ENCODE data around the gene PLXNA2. TPM values are rescaled to one million over a fixed set of nuclear protein-coding genes. Genes with fewer than 3 reads are reported as not detected.

The PLXNA2 gene
- total RNA-seq, 1 experiment from 2014 or later = 0.06 TPM

DNA sequence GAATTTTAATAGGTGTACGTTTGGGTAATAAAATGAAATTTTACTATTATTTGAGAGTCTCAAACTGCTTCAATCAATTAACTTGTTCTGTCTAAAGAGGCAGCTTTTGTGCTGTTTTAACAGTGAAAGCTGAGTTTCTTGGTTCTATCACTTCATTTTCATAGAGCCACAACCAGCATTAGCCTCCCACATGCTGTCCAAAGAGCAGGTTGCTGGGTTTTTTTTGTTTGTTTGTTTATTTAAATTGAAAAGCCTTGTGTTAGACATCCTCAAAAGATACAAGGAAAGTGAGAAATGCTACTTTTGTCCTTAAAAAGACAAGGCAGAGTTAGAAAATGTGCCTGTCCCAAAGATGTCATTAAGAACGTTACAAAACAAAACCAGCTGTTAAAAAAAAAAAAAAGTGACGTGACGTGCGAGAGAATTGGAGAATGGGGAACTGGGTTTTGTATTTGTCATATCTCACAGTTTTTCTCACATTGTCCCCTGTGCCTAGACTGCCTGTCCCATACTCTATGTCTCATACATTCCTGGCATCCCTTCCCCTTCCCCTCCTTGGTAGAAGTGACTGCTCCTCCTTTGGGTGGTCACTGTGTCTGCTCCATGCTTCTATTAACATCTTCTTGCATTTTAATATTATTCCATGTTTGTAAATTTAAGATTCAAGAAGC, 270.2 kb downstream of the PLXNA2 start:
- BruUV-seq (replicated peaks) = no TSS peak
- no peak for DNase-seq (ENCODE audit: low spot score)
- Histone ChIP-seq H3K4me1 (ENCODE audit: insufficient read depth, low read length, poor library complexity, severe bottlenecking) (no peaks in the 10 kb centered on the region), H3K27ac (ENCODE audit: low read depth, low read length, poor library complexity, severe bottlenecking) (no peak overlapping the region), H3K9me3 (ENCODE audit: low read depth, low read length, poor library complexity, severe bottlenecking) (no peaks in the 10 kb centered on the region), H3K4me3 (ENCODE audit: low read depth, low read length, poor library complexity, severe bottlenecking) (no peak overlapping the region), H3K36me3 (ENCODE audit: insufficient read depth, low read length, poor library complexity, severe bottlenecking) (no peaks in the 10 kb centered on the region), H3K27me3 (replicated peaks; ENCODE audit: insufficient read depth, low read depth, low read length, poor library complexity) (peaks cover 66% of the 10 kb centered on the region)
- intact Hi-C loops (cut with micrococcal nuclease; ENCODE audit: unreplicated experiment) = no loop called here
- TF ChIP-seq CTCF (conservative IDR thresholded peaks at IDR 0.05; ENCODE audit: low read depth, low read length) = no peak
- TF ChIP-seq EZH2 (IDR thresholded peaks at IDR 0.05; ENCODE audit: borderline replicate concordance, low read depth, low read length, poor library complexity, severe bottlenecking) = no peak
- ChIA-PET POLR2A (ENCODE audit: low non-redundant PET) (no interaction called here), CTCF (interaction anchor here (0.6 kb wide), 1 partner anchor 48 kb away, joined by 4 read pairs; no protein-coding TSS in a partner anchor)

DNA sequence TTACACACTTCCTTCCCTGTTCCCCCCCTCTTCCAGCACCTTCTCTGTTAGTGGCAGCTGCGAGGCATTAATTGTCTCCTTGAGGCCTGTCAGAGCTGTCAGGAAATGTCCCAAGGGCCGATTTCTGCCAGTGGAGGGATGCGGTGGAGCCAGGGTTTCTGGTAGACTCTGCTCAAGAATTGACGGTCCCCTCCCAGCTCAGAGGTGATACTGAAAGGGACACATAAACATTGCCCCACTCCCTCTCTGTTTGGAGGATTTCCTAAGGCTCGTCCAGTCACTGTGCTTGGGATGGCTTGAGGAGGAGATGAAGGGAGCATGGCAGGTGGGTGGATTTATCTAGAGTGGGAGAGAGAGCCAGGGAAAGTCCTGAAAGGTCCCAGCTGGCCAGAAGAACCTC, 271.8 kb downstream of the PLXNA2 start:
- intact Hi-C loops (cut with micrococcal nuclease; ENCODE audit: unreplicated experiment) = no loop called here
- Histone ChIP-seq H3K4me3 (ENCODE audit: low read depth, low read length, poor library complexity, severe bottlenecking) (no peak overlapping the region), H3K27me3 (replicated peaks; ENCODE audit: insufficient read depth, low read depth, low read length, poor library complexity) (peaks cover 50% of the 10 kb centered on the region), H3K36me3 (ENCODE audit: insufficient read depth, low read length, poor library complexity, severe bottlenecking) (no peaks in the 10 kb centered on the region), H3K9me3 (ENCODE audit: low read depth, low read length, poor library complexity, severe bottlenecking) (no peaks in the 10 kb centered on the region), H3K27ac (ENCODE audit: low read depth, low read length, poor library complexity, severe bottlenecking) (no peak overlapping the region), H3K4me1 (ENCODE audit: insufficient read depth, low read length, poor library complexity, severe bottlenecking) (no peaks in the 10 kb centered on the region)
- no peak for DNase-seq (ENCODE audit: low spot score)
- TF ChIP-seq EZH2 (IDR thresholded peaks at IDR 0.05; ENCODE audit: borderline replicate concordance, low read depth, low read length, poor library complexity, severe bottlenecking) = no peak
- no peak for TF ChIP-seq CTCF (conservative IDR thresholded peaks at IDR 0.05; ENCODE audit: low read depth, low read length)
- no TSS peak for BruUV-seq (replicated peaks)
- CTCF ChIA-PET = interaction anchor here (0.9 kb wide), 1 partner anchor 9 kb away, joined by 3 read pairs; no protein-coding TSS in a partner anchor
- POLR2A ChIA-PET (ENCODE audit: low non-redundant PET) = no interaction called here
